T-helper 17 cell (primary cell): ENCODE measurements around the gene DPP10. TPM values are rescaled to one million over a fixed set of nuclear protein-coding genes. Genes with fewer than 3 reads are reported as not detected.

ENCODE experiments used
- ATAC-seq: fragments of 150-1000 bp; cut with Tn5 transposase; 2 replicates; pipeline ENCODE4 v1.10.0; 2021; ENCODE audit warnings: mild to moderate bottlenecking, moderate library complexity
- DNase-seq, 3 donors: peaks; one replicate each; pipeline versions ENCODE4 v3.0.0 to v3.0.0-alpha.2; 2020 to 2021
- H3K9me3 ChIP-seq: one replicate; pipeline ENCODE4 v1.7.0; 2013; ENCODE audit warnings: low read length, mild to moderate bottlenecking; ENCODE audit not compliant: control insufficient read depth, poor library complexity, severe bottlenecking
- H3K27ac Mint-ChIP-seq: one replicate; pipeline ENCODE4 v1.8.0; 2022; ENCODE audit warnings: mild to moderate bottlenecking, moderate library complexity, mixed read lengths
- H3K27me3 Mint-ChIP-seq: one replicate; pipeline ENCODE4 v1.8.0; 2022; ENCODE audit warnings: mixed read lengths
- H3K36me3 Mint-ChIP-seq: one replicate; pipeline ENCODE4 v1.8.0; 2022; ENCODE audit warnings: low read depth, mixed read lengths
- H3K4me1 Mint-ChIP-seq: one replicate; pipeline ENCODE4 v1.8.0; 2022; ENCODE audit warnings: mild to moderate bottlenecking, mixed read lengths
- H3K4me3 Mint-ChIP-seq: one replicate; pipeline ENCODE4 v1.8.0; 2022; ENCODE audit warnings: mild to moderate bottlenecking, moderate library complexity, mixed read lengths
- total RNA-seq, 4 donors: library from RNA in 2 of 4; stranded (reverse) in 2 of 4; gene quantifications; one replicate each; pipeline ENCODE4 v1.2.3 and lab custom pipeline; 2022 to 2026

Gene DPP10
- total RNA-seq, 2 donors from 2014 or later, result not detected

GRCh38 chr2:114857196-114857595 lies 414.8 kb downstream of the DPP10 start:
- DNase-seq (no peak), ATAC-seq (no peak)
- no peaks in the 10 kb centered on the region for H3K9me3 ChIP-seq
- no peaks in the 10 kb centered on the region for H3K27me3 Mint-ChIP-seq
- H3K4me1 Mint-ChIP-seq, result no peaks in the 10 kb centered on the region
- no peaks in the 10 kb centered on the region for H3K36me3 Mint-ChIP-seq
- no peak overlapping the region for H3K27ac Mint-ChIP-seq
- no peak overlapping the region for H3K4me3 Mint-ChIP-seq

DNA sequence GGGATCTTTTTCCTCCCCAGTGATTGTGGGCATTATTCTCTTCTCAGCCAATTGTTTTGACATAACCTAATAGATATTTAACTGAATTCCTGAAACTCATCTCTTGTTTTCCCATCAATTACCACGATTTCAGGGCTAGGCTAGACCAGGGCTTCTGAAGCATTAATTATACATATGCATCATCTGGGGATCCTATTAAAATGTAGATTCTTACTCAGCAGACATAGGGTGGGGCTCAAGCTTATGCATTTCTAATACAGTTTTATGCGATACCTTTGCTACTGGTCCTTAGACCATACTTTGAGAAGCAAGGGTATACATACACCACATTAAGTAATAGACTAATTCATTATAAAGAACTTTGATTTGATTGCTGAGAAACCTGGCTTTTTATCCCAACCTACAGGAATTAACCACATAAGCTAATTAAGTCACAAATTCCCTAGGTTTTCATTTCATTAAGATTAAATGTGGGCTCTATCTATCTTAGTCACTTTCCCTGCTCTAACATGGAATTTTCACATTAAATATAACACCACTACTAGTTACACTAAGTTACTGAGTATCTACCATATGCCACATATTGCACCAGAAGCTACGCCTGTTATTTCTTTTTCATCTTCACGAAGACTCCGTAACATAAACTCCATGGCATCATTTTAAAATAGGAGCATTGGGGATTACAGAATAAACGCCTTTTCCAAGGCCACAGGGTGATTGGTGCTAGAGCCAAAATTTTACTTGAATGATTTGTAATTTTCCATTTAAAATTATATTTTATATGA lies 417.5 kb downstream of the DPP10 start:
- no peak for DNase-seq
- Mint-ChIP-seq H3K27me3 (no peaks in the 10 kb centered on the region), H3K4me1 (no peaks in the 10 kb centered on the region), H3K27ac (no peak overlapping the region), H3K36me3 (no peaks in the 10 kb centered on the region), H3K4me3 (no peak overlapping the region)
- H3K9me3 ChIP-seq, result no peaks in the 10 kb centered on the region
- ATAC-seq, result no peak

DNA sequence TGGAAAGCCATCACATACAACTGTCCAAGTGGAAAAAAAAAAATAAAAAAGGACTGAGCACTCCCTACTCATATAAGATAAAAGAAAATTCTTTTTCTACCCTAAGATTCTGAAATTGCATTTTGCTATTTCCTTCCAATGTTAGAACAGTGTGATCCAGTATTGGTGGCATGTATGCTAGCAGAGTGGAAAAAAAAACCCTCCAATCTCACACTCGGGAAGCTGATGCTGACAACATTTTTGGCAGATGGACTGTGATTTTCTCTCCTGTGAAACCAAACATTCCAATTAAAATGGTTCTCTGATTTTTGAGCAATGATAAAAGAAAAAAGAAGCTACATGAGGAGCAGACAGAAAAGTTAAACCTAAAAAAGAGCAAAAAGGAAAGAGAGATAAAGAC lies 419.8 kb downstream of the DPP10 start:
- Mint-ChIP-seq H3K27ac (no peak overlapping the region), H3K4me1 (no peaks in the 10 kb centered on the region), H3K27me3 (no peaks in the 10 kb centered on the region), H3K4me3 (no peak overlapping the region), H3K36me3 (no peaks in the 10 kb centered on the region)
- no peaks in the 10 kb centered on the region for H3K9me3 ChIP-seq
- DNase-seq (no peak), ATAC-seq (no peak)

GRCh38 chr2:114864901-114865300 lies 422.5 kb downstream of the DPP10 start:
- Mint-ChIP-seq H3K4me3 (no peak overlapping the region), H3K4me1 (no peaks in the 10 kb centered on the region)

DNA sequence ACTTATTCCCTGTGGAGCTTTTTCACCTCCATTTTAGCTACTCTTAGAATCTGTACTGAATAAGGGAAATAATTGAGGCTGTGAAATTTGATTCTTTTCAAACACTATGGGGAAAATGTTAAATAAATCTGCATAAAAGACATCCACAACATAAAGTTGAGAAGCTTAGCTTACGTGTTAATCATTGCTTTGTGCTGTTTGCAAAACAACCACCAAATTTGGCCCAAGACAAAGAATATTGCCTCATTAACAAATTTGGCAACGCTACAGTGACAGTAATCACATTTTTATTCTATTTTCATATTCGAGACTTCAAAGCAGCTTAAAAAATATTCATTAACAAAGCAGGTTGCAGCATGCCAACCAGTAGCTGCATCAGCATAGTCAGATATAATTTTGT lies 437.6 kb downstream of the DPP10 start:
- no peaks in the 10 kb centered on the region for H3K36me3 Mint-ChIP-seq
- H3K4me3 Mint-ChIP-seq, result no peak overlapping the region
- no peak for ATAC-seq
- H3K27me3 Mint-ChIP-seq, result no peaks in the 10 kb centered on the region
- no peak for DNase-seq
- no peak overlapping the region for H3K27ac Mint-ChIP-seq
- no peaks in the 10 kb centered on the region for H3K4me1 Mint-ChIP-seq
- no peaks in the 10 kb centered on the region for H3K9me3 ChIP-seq

More at GRCh38 chr2:114864901-114865300, 422.5 kb downstream of the DPP10 start:
- Mint-ChIP-seq H3K27ac (no peak overlapping the region), H3K36me3 (no peaks in the 10 kb centered on the region), H3K27me3 (no peaks in the 10 kb centered on the region)
- H3K9me3 ChIP-seq, result no peaks in the 10 kb centered on the region
- ATAC-seq (no peak), DNase-seq (no peak)

DNA sequence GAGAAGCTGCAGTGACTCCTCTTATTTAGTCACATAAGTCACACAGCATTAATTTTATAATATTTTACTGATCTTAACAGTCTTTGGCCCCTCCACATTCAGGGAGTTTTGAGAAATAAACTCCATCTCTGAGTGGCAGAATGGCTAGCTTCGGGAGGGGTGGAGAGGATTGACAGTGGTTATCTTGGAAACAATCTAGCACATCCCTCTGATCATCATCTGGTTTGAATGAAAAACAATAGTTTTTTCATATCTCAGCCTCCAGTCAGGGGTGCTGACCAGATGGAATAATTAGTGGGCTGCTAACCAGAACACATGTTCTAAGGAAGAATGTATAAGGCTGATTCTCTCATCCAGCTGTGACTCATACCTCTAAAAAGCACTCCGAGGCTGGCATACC lies 477.5 kb downstream of the DPP10 start:
- no peaks in the 10 kb centered on the region for H3K9me3 ChIP-seq
- no peak overlapping the region for H3K27ac Mint-ChIP-seq
- ATAC-seq, result no peak
- H3K4me3 Mint-ChIP-seq, result no peak overlapping the region
- H3K4me1 Mint-ChIP-seq, result no peaks in the 10 kb centered on the region
- no peaks in the 10 kb centered on the region for H3K27me3 Mint-ChIP-seq
- DNase-seq, result no peak
- H3K36me3 Mint-ChIP-seq, result no peaks in the 10 kb centered on the region

DNA sequence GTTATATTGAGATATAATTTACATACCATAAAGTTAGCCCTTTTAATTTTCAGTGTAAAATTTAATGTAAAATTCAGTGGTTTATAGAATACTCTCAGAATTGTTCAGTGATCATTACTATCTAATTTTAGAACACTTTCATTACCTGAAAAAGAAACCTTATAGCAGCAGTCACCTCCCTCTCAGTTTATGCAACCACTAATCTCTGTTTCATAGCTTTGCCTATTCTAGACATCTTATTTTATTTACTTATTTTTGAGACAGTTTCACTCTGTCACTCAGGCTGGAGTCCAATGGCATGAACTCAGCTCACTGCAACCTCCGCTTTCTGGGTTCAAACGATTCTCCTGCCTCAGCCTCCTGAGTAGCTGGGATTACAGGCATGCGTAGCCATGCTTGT lies 479.6 kb downstream of the DPP10 start:
- Mint-ChIP-seq H3K4me3 (no peak overlapping the region), H3K36me3 (no peaks in the 10 kb centered on the region), H3K4me1 (no peaks in the 10 kb centered on the region), H3K27me3 (no peaks in the 10 kb centered on the region), H3K27ac (no peak overlapping the region)
- ATAC-seq (no peak), DNase-seq (no peak)
- H3K9me3 ChIP-seq, result no peaks in the 10 kb centered on the region

DNA sequence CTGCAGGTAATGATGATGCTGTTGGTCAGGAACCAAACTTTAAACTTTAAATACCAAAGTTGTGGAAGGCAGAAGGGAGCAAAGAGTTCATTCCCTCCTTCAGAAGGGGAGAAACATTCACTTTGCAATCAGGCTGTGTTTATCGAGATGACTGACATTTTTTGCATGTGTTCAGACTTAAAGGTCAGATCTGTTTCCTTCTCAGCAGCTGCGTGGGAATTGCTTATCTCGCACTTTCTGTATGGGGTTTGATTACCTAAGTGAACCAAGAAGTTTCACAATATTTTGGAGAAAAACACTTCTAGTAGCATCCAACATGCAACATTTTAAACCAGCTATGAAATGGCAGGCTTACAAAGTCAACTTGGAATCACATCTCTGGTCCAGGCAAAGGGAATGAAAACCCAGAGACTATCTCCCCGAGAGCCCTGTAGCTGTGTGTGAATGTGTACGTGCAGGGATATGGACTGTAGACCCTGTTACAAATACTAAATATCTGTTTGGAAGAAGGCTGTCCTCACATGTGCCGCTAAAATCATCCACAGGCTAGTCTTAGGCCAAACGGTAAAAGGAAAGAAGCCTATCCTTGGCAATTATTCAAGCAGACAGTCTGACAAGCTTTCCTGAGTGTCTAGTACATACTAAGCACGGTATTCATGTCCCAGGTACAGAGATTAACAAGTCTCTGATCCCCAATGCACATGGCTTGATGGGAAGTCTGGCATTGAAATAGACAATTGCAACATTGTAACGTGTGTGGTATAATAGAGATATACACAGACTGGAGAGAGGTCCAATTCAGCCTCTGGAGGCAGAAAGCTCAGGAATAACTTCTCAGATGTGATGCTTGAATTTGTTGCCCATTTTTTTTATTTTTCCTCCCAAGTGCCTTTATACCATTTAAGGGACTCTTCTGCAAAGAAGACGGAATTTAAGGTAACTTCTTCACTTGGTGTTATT lies 483.1 kb downstream of the DPP10 start:
- ATAC-seq (no peak), DNase-seq (no peak)
- no peaks in the 10 kb centered on the region for H3K9me3 ChIP-seq
- Mint-ChIP-seq H3K4me3 (no peak overlapping the region), H3K36me3 (no peaks in the 10 kb centered on the region), H3K4me1 (no peaks in the 10 kb centered on the region), H3K27me3 (no peaks in the 10 kb centered on the region), H3K27ac (no peak overlapping the region)

DNA sequence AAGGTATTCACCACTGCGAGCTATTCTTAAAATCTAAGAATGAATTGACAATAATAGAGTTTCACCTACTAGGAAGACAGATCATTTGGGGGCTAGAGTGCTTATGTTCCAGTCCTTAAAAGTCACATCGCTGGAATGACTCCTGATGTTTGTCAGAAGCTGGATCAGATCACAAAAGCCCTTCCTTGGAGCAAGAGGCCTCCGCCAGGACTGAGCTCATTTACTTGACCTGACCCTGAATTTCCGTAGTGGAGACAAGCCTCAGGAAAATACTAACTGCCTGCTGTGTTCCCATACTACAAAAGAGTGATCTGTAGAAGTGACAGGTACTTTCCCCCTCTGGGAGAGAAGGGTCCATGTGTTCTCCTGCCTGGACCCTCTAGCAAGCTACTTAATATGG lies 483.9 kb downstream of the DPP10 start:
- no peaks in the 10 kb centered on the region for H3K27me3 Mint-ChIP-seq
- no peaks in the 10 kb centered on the region for H3K36me3 Mint-ChIP-seq
- DNase-seq (no peak), ATAC-seq (no peak)
- no peak overlapping the region for H3K4me3 Mint-ChIP-seq
- no peaks in the 10 kb centered on the region for H3K4me1 Mint-ChIP-seq
- H3K9me3 ChIP-seq, result no peaks in the 10 kb centered on the region
- no peak overlapping the region for H3K27ac Mint-ChIP-seq

- no peaks in the 10 kb centered on the region for H3K36me3 Mint-ChIP-seq
- no peak overlapping the region for H3K4me3 Mint-ChIP-seq
- no peaks in the 10 kb centered on the region for H3K4me1 Mint-ChIP-seq
- ATAC-seq (no peak), DNase-seq (no peak)
- no peak overlapping the region for H3K27ac Mint-ChIP-seq
- no peaks in the 10 kb centered on the region for H3K9me3 ChIP-seq
- no peaks in the 10 kb centered on the region for H3K27me3 Mint-ChIP-seq
Measured at GRCh38 chr2:114929225-114929624, 486.8 kb downstream of the DPP10 start.

GRCh38 chr2:114933671-114934241 lies 491.3 kb downstream of the DPP10 start:
- Mint-ChIP-seq H3K27ac (no peak overlapping the region), H3K4me3 (no peak overlapping the region), H3K27me3 (no peaks in the 10 kb centered on the region), H3K4me1 (no peaks in the 10 kb centered on the region), H3K36me3 (no peaks in the 10 kb centered on the region)
- ATAC-seq (no peak), DNase-seq (no peak)
- no peaks in the 10 kb centered on the region for H3K9me3 ChIP-seq

- no peak overlapping the region for H3K4me3 Mint-ChIP-seq
Measured at GRCh38 chr2:114935031-114935430, 492.6 kb downstream of the DPP10 start.

GRCh38 chr2:114937366-114937930 lies 495.0 kb downstream of the DPP10 start:
- H3K27ac Mint-ChIP-seq, result no peak overlapping the region
- H3K27me3 Mint-ChIP-seq, result no peaks in the 10 kb centered on the region
- DNase-seq (no peak), ATAC-seq (no peak)
- H3K36me3 Mint-ChIP-seq, result no peaks in the 10 kb centered on the region
- H3K4me3 Mint-ChIP-seq, result no peak overlapping the region
- no peaks in the 10 kb centered on the region for H3K4me1 Mint-ChIP-seq
- no peaks in the 10 kb centered on the region for H3K9me3 ChIP-seq

More at GRCh38 chr2:114935031-114935430, 492.6 kb downstream of the DPP10 start:
- no peaks in the 10 kb centered on the region for H3K9me3 ChIP-seq
- H3K4me1 Mint-ChIP-seq, result no peaks in the 10 kb centered on the region
- DNase-seq, result no peak
- no peaks in the 10 kb centered on the region for H3K27me3 Mint-ChIP-seq
- no peaks in the 10 kb centered on the region for H3K36me3 Mint-ChIP-seq
- no peak for ATAC-seq
- no peak overlapping the region for H3K27ac Mint-ChIP-seq
